Heart right ventricle (tissue), 16 donors: Measurements from ENCODE around the gene ZNF518A. TPM values are rescaled to one million over a fixed set of nuclear protein-coding genes. Genes with fewer than 3 reads are reported as not detected.

Source experiments
- ATAC-seq, 8 donors: fragments of 200-7000 bp; cut with Tn5 transposase; one replicate each; pipeline ENCODE4 v1.9.1; 2020; ENCODE audit warnings: mild to moderate bottlenecking in 8 of 8, moderate library complexity in 8 of 8, moderate number of reproducible peaks in 1 of 8
- DNase-seq, 2 donors: peaks; one replicate each; pipeline ENCODE4 v3.0.0-alpha.2; 2020
- H3K27ac ChIP-seq, 10 donors: fragments of 200-600 bp; sonication (generic) in 2 of 10; one replicate each; pipeline versions ENCODE4 v1.5.0 to v1.8.0; 2020 to 2022; ENCODE audit warnings: mild to moderate bottlenecking in 3 of 10
- H3K27me3 ChIP-seq, 7 donors: fragments of 200-600 bp; one replicate each; pipeline ENCODE4 v1.8.0; 2021 to 2022; ENCODE audit warnings: mild to moderate bottlenecking in 2 of 7
- H3K36me3 ChIP-seq, 9 donors: fragments of 200-600 bp; sonication (generic) in 1 of 9; one replicate each; pipeline versions ENCODE4 v1.5.0 to v1.8.0; 2020 to 2022; ENCODE audit warnings: mild to moderate bottlenecking in 2 of 9
- H3K4me1 ChIP-seq, 9 donors: fragments of 200-600 bp; sonication (generic) in 1 of 9; one replicate each; pipeline versions ENCODE4 v1.5.0 to v1.8.0; 2020 to 2022; ENCODE audit warnings: mild to moderate bottlenecking in 4 of 9
- H3K4me3 ChIP-seq, 10 donors: fragments of 200-600 bp; sonication (generic) in 2 of 10; one replicate each; pipeline versions ENCODE4 v1.5.0 to v1.8.0; 2020 to 2022; ENCODE audit warnings: mild to moderate bottlenecking in 7 of 10, moderate library complexity in 2 of 10
- H3K9me3 ChIP-seq, 11 donors: fragments of 200-600 bp in 10 of 11; sonication (generic) in 2 of 11; one replicate each; pipeline versions ENCODE4 v1.5.0 to v1.8.0; 2013 to 2022; ENCODE audit warnings: mild to moderate bottlenecking in 2 of 11, control low read depth in 1 of 11, moderate library complexity in 1 of 11
- CTCF ChIP-seq, 9 donors: fragments of 200-600 bp; sonication (generic) in 2 of 9; IDR thresholded peaks; one replicate each; pipeline versions ENCODE4 v1.5.0 to v1.8.0; 2021 to 2022; ENCODE audit warnings: antibody characterized with exemption in 9 of 9, mild to moderate bottlenecking in 5 of 9, moderate library complexity in 1 of 9
- WGBS, 2 donors: extraction: QIAGEN DNeasy Blood & Tissue Kit; methylation state at CpG; one replicate each; pipeline ENCODE4 v1.1.7; 2013; ENCODE audit warnings: inconsistent platforms in 1 of 2; 5-methylcytosine and 5-hydroxymethylcytosine counted together
- intact Hi-C, 10 donors: fragments of 100-400 bp; cut with DNase I; formaldehyde crosslinking; loops; one replicate each; pipeline versions ENCODE4 v1.11.1 to v1.14.2; 2022
- polyA plus RNA-seq, 2 donors: library from polyadenylated mRNA; stranded (reverse); fragments of 200-250 nt; gene quantifications; one replicate each; pipeline ENCODE4 v1.2.3, GENCODE V29; 2013
- total RNA-seq, 10 donors: library from RNA; stranded (reverse); fragmentation: NEBNext Ultra II Directional in 3 of 10; extraction: Animal tissue kit (Norgen Biotek cat#: 25700) in 3 of 10; gene quantifications; one replicate each; pipeline versions ENCODE4 v1.2.1 to v1.2.4, GENCODE V29; 2021 to 2023
- donor health status: Arrhythmogenic right ventricular cardiomyopathy.
- donor health status: ischemic (EF 13 %, LVEDD 7.1; RV severe dilation, severe dysfunction).
- donor health status: healthy with polysubstance abuse.
- donor health status: DM: no; HTN: yes; CAD: no.
- donor health status: DM: no; HTN: no; CAD: no.
- donor health status: ischemic (EF 25% LVEDD 6.9; RV normal size, moderate dysfunction).
- donor health status: ischemic (EF 25% LVEDD 5.7; RV mildly dilated, moderate dysfunction).
- donor health status: healthy.
- donor health status: DM: yes; HTN: yes; CAD: no.
- donor health status: Ischemic cardiomyopathy.
- donor health status: ischemic (EF 35%, LVEDD 5.7; RV mildly dilated, moderate dysfunction).
- donor health status: nonischemic (EF 11% LVEDD 7.7; RV severe dilation, severe dysfunction).
- donor health status: DM: yes; HTN: yes; CAD: no.
- donor health status: PGD.
- donor health status: ischemic (EF 29% LVEDD 5.4; RV normal size, mild dysfunction).
- donor health status: nonischemic (EF 23%, LVEDD 6.1; RV moderate dilation, normal function).

Gene ZNF518A
- total and polyA plus RNA-seq, 12 donors, result 1.7 to 15.0 (median 12.2) TPM

GRCh38 chr10:96089116-96089515 lies 41.0 kb upstream of the ZNF518A start:
- peaks cover 0 to 5% (median 0%) of the 10 kb centered on the region in 11 donors for H3K9me3 ChIP-seq
- whole genome bisulfite sequencing, 2 donors, result 86 to 93% methylated on average over 2 of the region's 2 CpGs
- H3K36me3 ChIP-seq, result peaks cover 0 to 8% (median 0%) of the 10 kb centered on the region in 9 donors
- no peak for DNase-seq
- no peak for TF ChIP-seq CTCF (IDR thresholded peaks at IDR 0.05)
- H3K4me1 ChIP-seq, result peaks cover 0 to 12% (median 5%) of the 10 kb centered on the region in 9 donors
- ATAC-seq, result no peak
- intact Hi-C loops, result loop anchor here in 2 of 10 donors (1.0 to 5.0 kb wide), 2 partner anchors 46 to 47 kb away; partner anchors contain the start of gene CCNJ (in 2 of the 2)
- peak overlapping the region in 6 of 10 donors; percentile 92 to 99 (median 94) for H3K27ac ChIP-seq
- H3K4me3 ChIP-seq, result peak overlapping the region in 8 of 10 donors; percentile 70 to 84 (median 78)
- peaks cover 0 to 28% (median 24%) of the 10 kb centered on the region in 7 donors for H3K27me3 ChIP-seq

- Histone ChIP-seq H3K27ac (peak overlapping the region; percentile 76 to 99 (median 94)), H3K36me3 (peaks cover 0 to 8% (median 0%) of the 10 kb centered on the region in 9 donors), H3K27me3 (peaks cover 0 to 36% (median 32%) of the 10 kb centered on the region in 7 donors), H3K4me3 (peak overlapping the region; percentile 64 to 84 (median 76)), H3K4me1 (peaks cover 0 to 12% (median 5%) of the 10 kb centered on the region in 9 donors), H3K9me3 (peaks cover 0 to 5% (median 0%) of the 10 kb centered on the region in 11 donors)
- DNase-seq (peak; percentile 93 to 94), ATAC-seq (peak; percentile 97 to 100 (median 99))
- intact Hi-C loops, result loop anchor here in 9 of 10 donors (1.0 to 5.0 kb wide), 6 partner anchors 37 to 48 kb away; partner anchors contain the start of genes ZNF518A (in 7 of the 9) and CCNJ (in 3 of the 9)
- WGBS, 2 donors, result 3 to 4% methylated on average over 47 of the region's 47 CpGs
- TF ChIP-seq CTCF (IDR thresholded peaks at IDR 0.05), result no peak
Measured at GRCh38 chr10:96089670-96090462, 40.2 kb upstream of the ZNF518A start.

GRCh38 chr10:96090463-96090800 lies 39.7 kb upstream of the ZNF518A start:
- peak in 1 of 2 donors; percentile 5 for DNase-seq
- ATAC-seq, result no peak
- Histone ChIP-seq H3K36me3 (peaks cover 0 to 3% (median 0%) of the 10 kb centered on the region in 9 donors), H3K27me3 (peaks cover 0 to 41% (median 37%) of the 10 kb centered on the region in 7 donors), H3K4me1 (peaks cover 0 to 12% (median 5%) of the 10 kb centered on the region in 9 donors), H3K9me3 (peaks cover 0 to 5% (median 0%) of the 10 kb centered on the region in 11 donors), H3K27ac (peak overlapping the region; percentile 76 to 99 (median 94)), H3K4me3 (peak overlapping the region; percentile 64 to 84 (median 76))
- intact Hi-C loops, result loop anchor here in 9 of 10 donors (1.0 to 5.0 kb wide), 5 partner anchors 37 to 48 kb away; partner anchors contain the start of genes ZNF518A (in 7 of the 9) and CCNJ (in 1 of the 9)
- 77 to 81% methylated on average over 9 of the region's 9 CpGs for WGBS, 2 donors
- TF ChIP-seq CTCF (IDR thresholded peaks at IDR 0.05), result no peak

- Histone ChIP-seq H3K36me3 (no peaks in the 10 kb centered on the region), H3K27ac (no peak overlapping the region), H3K27me3 (peaks cover 0 to 69% (median 65%) of the 10 kb centered on the region in 7 donors), H3K4me3 (no peak overlapping the region), H3K9me3 (peaks cover 0 to 5% (median 0%) of the 10 kb centered on the region in 11 donors), H3K4me1 (peaks cover 0 to 12% (median 5%) of the 10 kb centered on the region in 9 donors)
- WGBS, 2 donors, result 86 to 87% methylated on average over 8 of the region's 8 CpGs
- no peak for TF ChIP-seq CTCF (IDR thresholded peaks at IDR 0.05)
- DNase-seq, result no peak
- intact Hi-C loops, result loop anchor here in 3 of 10 donors (2.0 to 5.0 kb wide), 3 partner anchors 34 to 51 kb away; partner anchors contain the start of gene CCNJ (in 1 of the 3)
- no peak for ATAC-seq
Measured at GRCh38 chr10:96092999-96093767, 36.9 kb upstream of the ZNF518A start.
